T47D (cell line): ENCODE data around the gene KPNA2.
"Not testable (repeated sequence)": the region's sequence is repeated elsewhere in the genome, so short reads cannot be mapped to it uniquely, and the experiment has no call there.

ENCODE experiments used
- DNase-seq, 2 experiments: peaks; one replicate each; pipeline versions ENCODE4 v3.0.0 to v3.0.0-alpha.2; 2011 to 2012; ENCODE audit warnings: low read depth in 1 of 2, low spot score in 1 of 2
- JUND ChIP-seq: IDR thresholded peaks from 2 replicates; pipeline ENCODE4 v1.6.1; 2012; ENCODE audit warnings: low read depth
- in situ Hi-C: cut with HindIII; loops from 2 replicates; pipeline ENCODE4 v1.10.0; 2016; ENCODE audit warnings: low sequenced_read_pairs, low pct_unique_long_range_greater_than_20kb

The KPNA2 gene

GRCh38 chr17:68080411-68081150 lies 45.0 kb downstream of the KPNA2 start:
- TF ChIP-seq JUND = no peak
- in situ Hi-C loops = no loop called here
- no peak for DNase-seq

DNA sequence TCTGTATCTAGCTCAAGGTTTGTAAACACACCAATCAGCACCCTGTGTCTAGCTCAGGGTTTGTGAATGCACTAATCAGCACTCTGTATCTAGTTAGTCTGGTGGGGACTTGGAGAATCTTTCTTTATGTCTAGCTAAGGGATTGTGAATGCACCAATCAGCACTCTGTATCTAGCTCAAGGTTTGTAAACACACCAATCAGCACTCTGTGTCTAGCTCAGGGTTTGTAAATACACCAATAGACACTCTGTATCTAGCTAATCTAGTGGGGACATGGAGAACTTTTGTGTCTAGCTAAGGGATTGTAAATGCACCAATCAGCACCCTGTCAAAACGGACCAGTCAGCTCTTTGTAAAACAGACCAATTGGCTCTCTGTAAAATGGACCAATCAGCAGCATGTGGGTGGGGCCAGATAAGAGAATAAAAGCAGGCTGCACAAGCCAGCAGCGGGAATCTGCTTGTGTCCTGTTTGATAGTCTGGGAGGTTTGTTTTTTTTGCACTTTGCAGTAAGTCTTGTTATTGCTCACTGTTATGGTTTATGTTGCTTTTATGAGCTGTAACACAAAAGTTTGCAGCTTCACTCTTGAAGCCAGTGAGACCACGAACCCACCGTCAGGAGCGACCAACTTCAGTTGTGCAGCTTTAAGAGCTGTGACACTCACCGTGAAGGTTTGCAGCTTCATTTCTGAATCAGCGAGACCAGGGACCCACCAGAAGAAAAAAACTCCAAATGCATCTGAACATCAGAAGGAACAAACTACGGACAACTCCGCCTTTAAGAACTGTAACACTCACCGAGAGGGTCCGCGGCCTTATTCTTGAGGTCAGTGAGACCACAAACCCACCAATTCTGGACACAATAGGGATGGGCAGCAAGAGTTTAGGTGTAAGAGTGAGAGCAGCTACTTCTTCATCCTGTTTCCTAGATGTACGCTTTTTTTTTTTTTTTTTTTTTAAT lies 46.0 kb downstream of the KPNA2 start:
- DNase-seq, in situ Hi-C loops: not testable (repeated sequence)

DNA sequence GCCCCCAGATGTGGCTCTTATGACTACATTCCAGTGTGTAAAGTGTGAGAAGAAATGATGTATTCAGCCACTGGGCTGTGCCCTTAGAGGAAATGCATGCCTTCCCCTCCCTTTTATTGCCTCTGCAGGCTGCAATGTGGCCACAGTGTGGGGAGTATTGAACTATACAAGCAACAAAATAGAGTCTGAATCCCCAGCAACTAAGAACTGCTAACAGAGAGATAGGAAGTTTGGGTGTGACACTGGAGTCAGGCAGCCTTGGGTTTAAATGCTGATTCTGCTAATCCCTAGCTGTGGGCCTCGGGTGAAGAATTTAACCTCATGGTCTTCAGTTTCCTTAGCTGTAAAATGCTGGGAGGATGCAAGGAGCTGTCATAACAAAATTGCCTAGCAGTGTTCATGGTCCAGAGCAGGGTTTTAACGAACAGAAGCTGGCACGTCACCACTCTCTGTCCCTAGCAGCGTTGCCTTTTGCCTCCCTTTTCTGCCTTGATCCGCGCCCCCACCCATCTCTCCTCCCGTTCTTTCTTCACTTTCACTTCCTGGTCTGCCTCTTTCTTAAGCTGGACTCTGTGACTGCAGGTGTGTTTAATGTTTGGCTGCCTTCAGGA lies 50.3 kb downstream of the KPNA2 start:
- no peak for TF ChIP-seq JUND
- in situ Hi-C loops = no loop called here
- no peak for DNase-seq

- in situ Hi-C loops, DNase-seq: not testable (repeated sequence)
Measured at GRCh38 chr17:68086666-68087065, 51.1 kb downstream of the KPNA2 start.

DNA sequence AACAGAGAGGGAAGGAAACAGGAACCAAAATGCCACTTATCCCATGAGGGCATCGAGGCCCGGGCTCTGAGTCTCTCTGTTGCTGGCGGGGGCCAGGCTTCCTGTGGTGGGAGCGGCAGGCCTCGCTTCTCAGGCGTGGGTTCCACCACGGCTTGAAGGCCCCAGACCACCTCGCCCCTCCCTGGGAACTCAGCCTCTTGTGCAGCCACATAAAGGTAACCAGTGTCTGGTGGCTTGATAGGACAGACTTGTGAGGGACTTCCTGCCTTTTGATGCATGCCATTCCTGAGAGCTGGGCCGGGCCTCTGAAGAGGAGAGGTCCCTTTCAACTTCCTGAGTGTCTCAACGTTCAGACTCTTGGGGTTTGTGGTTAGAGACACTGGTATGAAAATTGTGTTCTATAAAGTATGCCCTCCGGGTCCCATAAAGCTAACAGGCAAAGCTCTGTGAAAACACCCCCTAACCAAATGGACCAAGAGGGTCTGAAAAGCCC lies 51.6 kb downstream of the KPNA2 start:
- in situ Hi-C loops, DNase-seq: not testable (repeated sequence)

GRCh38 chr17:68087851-68088250 lies 52.3 kb downstream of the KPNA2 start:
- no peak for TF ChIP-seq JUND

DNA sequence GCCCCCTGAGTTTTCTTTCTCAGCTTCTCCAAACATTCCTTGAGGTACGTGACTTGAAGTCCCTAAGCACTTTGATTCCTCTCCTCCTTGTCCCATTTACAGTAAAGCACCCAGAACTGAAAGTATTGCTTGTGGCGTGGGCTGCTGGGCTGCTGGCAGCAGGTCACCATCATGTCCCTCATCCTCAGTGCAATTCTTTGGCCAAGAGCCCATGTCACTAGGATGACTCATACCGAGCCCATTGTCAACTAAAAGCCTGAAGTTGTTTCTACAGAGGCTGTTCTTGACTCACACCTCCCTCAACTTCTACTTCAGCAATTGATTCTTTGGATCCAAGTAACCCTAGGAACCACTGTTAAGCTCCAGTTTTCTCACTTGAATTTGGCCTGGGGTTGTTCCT lies 54.3 kb downstream of the KPNA2 start:
- TF ChIP-seq JUND = no peak; the same call in 1 of the 2 replicates
- in situ Hi-C loops = no loop called here
- DNase-seq = peak in 1 of 2 experiments; percentile 78

More at GRCh38 chr17:68087851-68088250, 52.3 kb downstream of the KPNA2 start:
- in situ Hi-C loops = no loop called here
- DNase-seq = no peak

GRCh38 chr17:68094481-68095078 lies 59.0 kb downstream of the KPNA2 start:
- in situ Hi-C loops = no loop called here
- TF ChIP-seq JUND = no peak
- DNase-seq = no peak

DNA sequence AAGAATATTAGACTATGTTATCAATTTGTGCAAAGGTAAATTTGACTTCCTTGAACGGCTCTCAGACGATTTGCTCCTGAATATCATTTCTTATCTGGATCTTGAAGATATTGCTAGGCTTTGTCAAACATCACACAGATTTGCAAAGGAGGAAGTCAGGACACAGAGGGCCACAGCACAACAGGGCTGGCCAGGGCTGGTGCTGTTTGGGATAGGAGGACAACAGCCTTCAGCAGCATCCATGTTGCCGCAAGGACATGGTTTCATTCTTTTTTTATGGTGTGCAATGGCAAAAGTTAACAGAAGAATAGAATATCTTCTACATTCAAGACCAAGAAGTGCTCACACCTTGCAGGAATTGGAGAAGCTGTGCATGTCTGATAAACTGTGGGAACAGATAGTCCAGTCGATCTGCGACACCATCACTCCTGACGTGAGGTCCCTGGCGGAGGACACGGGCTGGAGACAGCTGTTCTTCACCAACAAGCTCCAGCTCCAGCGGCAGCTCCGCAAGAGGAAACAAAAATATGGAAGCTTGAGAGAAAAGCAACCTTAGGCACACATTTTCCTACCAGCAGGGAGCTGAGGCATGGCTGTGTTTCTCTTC lies 59.8 kb downstream of the KPNA2 start:
- TF ChIP-seq JUND = no peak
- in situ Hi-C loops = no loop called here
- no peak for DNase-seq

DNA sequence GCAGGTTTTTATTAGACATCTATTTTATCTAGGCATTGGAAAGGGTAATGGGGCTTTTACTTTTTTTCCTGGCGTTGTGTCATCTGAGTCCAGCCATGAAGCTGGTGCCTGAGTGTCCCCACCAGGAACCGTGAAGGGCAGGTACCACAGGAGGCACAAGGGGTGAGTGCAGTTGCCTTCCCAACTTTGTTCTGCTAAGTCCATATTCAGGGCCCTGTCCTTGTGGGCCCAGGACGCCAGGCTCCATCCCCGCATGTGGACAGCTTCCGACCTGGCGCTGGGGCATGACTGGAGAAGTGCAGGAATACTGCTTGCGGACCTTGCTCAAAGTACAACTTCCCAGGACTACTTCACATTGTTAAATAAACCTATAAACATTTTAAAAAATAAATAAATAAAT lies 60.6 kb downstream of the KPNA2 start:
- no peak for DNase-seq
- in situ Hi-C loops = no loop called here
- no peak for TF ChIP-seq JUND
